K562 (cell line): Measurements from ENCODE around the gene ZNF429. TPM values are rescaled to one million over a fixed set of nuclear protein-coding genes. Genes with fewer than 3 reads are reported as not detected.

ENCODE experiments used
- GTF2A2 ChIP-seq: IDR thresholded peaks from 2 replicates; pipeline ENCODE4 v1.6.1; 2016; ENCODE audit warnings: mild to moderate bottlenecking, missing genetic modification characterization, missing compliant biosample characterization
- MAFF ChIP-seq: IDR thresholded peaks from 2 replicates; pipeline ENCODE4 v1.6.1; 2012; ENCODE audit warnings: low read length, improper control_type of control experiment
- SOX6 ChIP-seq: fragments of 450-650 bp; IDR thresholded peaks from 2 replicates; pipeline ENCODE4 v1.6.1; 2014; ENCODE audit warnings: mild to moderate bottlenecking
- TGIF2 ChIP-seq: sonication (generic); formaldehyde crosslinking; IDR thresholded peaks from 2 replicates; pipeline ENCODE4 v1.8.1; 2022; ENCODE audit warnings: mild to moderate bottlenecking, missing genetic modification reagents, moderate library complexity
- ZFX ChIP-seq: sonication (generic); formaldehyde crosslinking; IDR thresholded peaks from 2 replicates; pipeline ENCODE4 v1.8.0; 2022; ENCODE audit warnings: mild to moderate bottlenecking, missing genetic modification reagents, moderate library complexity
- ZKSCAN8 ChIP-seq: fragments of 200-800 bp; sonication (Bioruptor generic); IDR thresholded peaks from 2 replicates; pipeline ENCODE4 v1.6.1; 2016; ENCODE audit warnings: missing genetic modification characterization, missing compliant biosample characterization
- ZNF766 ChIP-seq: fragments of 200-800 bp; sonication (Bioruptor generic); conservative IDR thresholded peaks from 2 replicates; pipeline ENCODE4 v1.6.1; 2016; ENCODE audit warnings: missing genetic modification characterization, missing compliant biosample characterization
- ZNF778 ChIP-seq: fragments of 450-650 bp; formaldehyde crosslinking; IDR thresholded peaks from 2 replicates; pipeline ENCODE4 v1.4.0; 2020; ENCODE audit warnings: mild to moderate bottlenecking, moderate library complexity
- polyA plus RNA-seq, 8 experiments: library from polyadenylated mRNA; depleted of rRNA in 4 of 8; stranded (reverse) in 5 of 8; unstranded in 3 of 8; fragments of >200 nt; fragmentation: Nextera tagmentation in 2 of 8; fragmentation: Illumina TruSeq in 1 of 8; extraction: Ambion mirVana in 2 of 8; extraction: Trizol in 1 of 8; gene quantifications; 2 replicates each; pipeline versions ENCODE4 v1.2.1 to v1.2.3, GENCODE V29; 2011 to 2014; ENCODE audit warnings: inconsistent platforms in 1 of 8, missing spikeins in 1 of 8
- total RNA-seq, 7 experiments: library from RNA; depleted of rRNA in 6 of 7; stranded (reverse); fragments of >200 nt in 6 of 7; fragmentation: Illumina TruSeq in 2 of 7; extraction: Trizol in 2 of 7; gene quantifications; 2 replicates each; pipeline versions ENCODE4 v1.2.1 to v1.2.3, GENCODE V29; 2011 to 2021; ENCODE audit warnings: low replicate concordance in 1 of 7
- TF ChIP-seq, protein P1 (sequence below): fragments of 450-650 bp; IDR thresholded peaks from 2 replicates; pipeline ENCODE4 v1.6.1; 2017; ENCODE audit warnings: mild to moderate bottlenecking, moderate library complexity
- TF ChIP-seq, protein P2 (sequence below): fragments of 450-650 bp; IDR thresholded peaks from 2 replicates; pipeline ENCODE4 v1.6.1; 2016; ENCODE audit warnings: low read depth
- TF ChIP-seq, protein P3 (sequence below): fragments of 250-450 bp; sonication (Bioruptor Pico); IDR thresholded peaks from 2 replicates; pipeline ENCODE4 v1.5.0; 2021
- TF ChIP-seq, protein P4 (sequence below): fragments of 250-450 bp; sonication (Bioruptor Pico); IDR thresholded peaks from 2 replicates; pipeline ENCODE4 v1.4.0; 2020; ENCODE audit warnings: mild to moderate bottlenecking, moderate library complexity, borderline replicate concordance
- TF ChIP-seq, protein P5 (sequence below): fragments of 250-450 bp; sonication (Bioruptor Pico); IDR thresholded peaks from 2 replicates; pipeline ENCODE4 v1.8.0; 2021; ENCODE audit warnings: borderline replicate concordance, mild to moderate bottlenecking, moderate library complexity; ENCODE audit not compliant: poor library complexity, severe bottlenecking

ZNF429 gene
- total and polyA plus RNA-seq, 9 of the 15 experiments (the other 6 are each of a cell fraction or from before 2014, with no cell fraction given) = 11.4 to 24.5 (median 16.3) TPM

DNA sequence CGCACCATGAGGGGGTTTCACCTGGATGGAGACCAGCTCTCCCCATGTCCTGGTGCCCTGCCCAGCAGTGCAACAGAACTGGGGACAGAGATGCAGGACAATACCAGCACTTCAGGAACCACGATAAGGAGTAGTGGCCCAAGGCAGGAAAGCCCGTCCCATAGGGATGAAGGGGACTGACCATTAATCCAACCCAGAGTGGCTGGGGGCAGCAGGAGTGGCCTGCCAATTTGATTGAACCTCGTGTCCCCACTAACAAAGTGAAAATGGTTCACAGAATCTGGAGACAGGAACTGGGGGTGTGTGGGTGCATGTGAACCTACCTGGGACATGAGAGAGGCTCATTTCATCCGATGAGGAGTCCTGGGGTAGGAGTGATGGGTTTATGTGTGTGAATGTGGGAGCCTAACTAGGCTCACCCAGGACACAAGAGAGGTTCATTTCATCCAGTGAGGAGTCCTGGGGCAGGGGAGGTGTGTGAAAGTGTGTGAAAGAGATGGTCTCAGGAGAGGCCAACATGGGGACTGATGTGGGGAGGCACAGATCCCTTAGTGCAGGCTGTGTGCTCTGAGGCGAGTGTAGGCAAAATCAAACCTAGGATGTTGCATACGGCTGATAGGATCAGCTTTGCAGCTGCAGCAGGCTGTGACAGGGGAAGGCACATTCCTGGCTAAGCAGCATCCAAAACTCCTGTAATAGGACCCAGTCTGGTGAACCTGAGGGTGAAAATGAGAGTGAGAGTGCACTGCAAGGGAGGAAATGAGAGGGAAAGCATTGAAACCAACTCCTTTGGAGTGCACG lies 98.2 kb downstream of the ZNF429 start (continued):
- TF ChIP-seq, protein P1, sequence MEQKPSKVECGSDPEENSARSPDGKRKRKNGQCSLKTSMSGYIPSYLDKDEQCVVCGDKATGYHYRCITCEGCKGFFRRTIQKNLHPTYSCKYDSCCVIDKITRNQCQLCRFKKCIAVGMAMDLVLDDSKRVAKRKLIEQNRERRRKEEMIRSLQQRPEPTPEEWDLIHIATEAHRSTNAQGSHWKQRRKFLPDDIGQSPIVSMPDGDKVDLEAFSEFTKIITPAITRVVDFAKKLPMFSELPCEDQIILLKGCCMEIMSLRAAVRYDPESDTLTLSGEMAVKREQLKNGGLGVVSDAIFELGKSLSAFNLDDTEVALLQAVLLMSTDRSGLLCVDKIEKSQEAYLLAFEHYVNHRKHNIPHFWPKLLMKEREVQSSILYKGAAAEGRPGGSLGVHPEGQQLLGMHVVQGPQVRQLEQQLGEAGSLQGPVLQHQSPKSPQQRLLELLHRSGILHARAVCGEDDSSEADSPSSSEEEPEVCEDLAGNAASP = no peak
- TF ChIP-seq, protein P2, sequence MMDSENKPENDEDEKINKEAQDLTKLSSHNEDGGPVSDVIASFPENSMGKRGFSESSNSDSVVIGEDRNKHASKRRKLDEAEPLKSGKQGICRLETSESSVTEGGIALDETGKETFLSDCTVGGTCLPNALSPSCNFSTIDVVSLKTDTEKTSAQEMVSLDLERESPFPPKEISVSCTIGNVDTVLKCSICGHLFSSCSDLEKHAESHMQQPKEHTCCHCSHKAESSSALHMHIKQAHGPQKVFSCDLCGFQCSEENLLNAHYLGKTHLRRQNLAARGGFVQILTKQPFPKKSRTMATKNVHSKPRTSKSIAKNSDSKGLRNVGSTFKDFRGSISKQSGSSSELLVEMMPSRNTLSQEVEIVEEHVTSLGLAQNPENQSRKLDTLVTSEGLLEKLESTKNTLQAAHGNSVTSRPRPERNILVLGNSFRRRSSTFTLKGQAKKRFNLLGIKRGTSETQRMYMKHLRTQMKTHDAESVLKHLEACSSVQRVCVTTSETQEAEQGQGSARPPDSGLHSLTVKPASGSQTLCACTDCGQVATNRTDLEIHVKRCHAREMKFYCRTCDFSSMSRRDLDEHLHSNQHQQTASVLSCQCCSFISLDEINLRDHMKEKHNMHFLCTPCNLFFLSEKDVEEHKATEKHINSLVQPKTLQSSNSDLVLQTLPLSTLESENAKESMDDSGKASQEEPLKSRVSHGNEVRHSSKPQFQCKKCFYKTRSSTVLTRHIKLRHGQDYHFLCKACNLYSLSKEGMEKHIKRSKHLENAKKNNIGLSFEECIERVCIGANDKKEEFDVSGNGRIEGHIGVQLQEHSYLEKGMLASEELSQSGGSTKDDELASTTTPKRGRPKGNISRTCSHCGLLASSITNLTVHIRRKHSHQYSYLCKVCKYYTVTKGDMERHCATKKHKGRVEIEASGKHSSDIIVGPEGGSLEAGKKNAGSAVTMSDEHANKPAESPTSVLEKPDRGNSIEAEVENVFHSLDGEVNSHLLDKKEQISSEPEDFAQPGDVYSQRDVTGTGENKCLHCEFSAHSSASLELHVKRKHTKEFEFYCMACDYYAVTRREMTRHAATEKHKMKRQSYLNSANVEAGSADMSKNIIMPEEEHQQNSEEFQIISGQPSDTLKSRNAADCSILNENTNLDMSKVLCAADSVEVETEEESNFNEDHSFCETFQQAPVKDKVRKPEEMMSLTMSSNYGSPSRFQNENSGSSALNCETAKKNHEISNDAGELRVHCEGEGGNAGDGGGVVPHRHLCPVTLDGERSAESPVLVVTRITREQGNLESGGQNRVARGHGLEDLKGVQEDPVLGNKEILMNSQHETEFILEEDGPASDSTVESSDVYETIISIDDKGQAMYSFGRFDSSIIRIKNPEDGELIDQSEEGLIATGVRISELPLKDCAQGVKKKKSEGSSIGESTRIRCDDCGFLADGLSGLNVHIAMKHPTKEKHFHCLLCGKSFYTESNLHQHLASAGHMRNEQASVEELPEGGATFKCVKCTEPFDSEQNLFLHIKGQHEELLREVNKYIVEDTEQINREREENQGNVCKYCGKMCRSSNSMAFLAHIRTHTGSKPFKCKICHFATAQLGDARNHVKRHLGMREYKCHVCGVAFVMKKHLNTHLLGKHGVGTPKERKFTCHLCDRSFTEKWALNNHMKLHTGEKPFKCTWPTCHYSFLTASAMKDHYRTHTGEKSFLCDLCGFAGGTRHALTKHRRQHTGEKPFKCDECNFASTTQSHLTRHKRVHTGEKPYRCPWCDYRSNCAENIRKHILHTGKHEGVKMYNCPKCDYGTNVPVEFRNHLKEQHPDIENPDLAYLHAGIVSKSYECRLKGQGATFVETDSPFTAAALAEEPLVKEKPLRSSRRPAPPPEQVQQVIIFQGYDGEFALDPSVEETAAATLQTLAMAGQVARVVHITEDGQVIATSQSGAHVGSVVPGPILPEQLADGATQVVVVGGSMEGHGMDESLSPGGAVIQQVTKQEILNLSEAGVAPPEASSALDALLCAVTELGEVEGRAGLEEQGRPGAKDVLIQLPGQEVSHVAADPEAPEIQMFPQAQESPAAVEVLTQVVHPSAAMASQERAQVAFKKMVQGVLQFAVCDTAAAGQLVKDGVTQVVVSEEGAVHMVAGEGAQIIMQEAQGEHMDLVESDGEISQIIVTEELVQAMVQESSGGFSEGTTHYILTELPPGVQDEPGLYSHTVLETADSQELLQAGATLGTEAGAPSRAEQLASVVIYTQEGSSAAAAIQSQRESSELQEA = no peak
- TF ChIP-seq MAFF (no peak), SOX6 (peak; percentile 10), ZNF766 (CRISPR knock-in tag) (peak; percentile 22), TGIF2 (CRISPR knock-in tag) (no peak), ZNF778 (no peak), ZFX (CRISPR knock-in tag) (no peak), GTF2A2 (tag) (peak; percentile 51; the same call in 1 of the 2 replicates), ZKSCAN8 (CRISPR knock-in tag) (no peak)
- TF ChIP-seq, protein P3, sequence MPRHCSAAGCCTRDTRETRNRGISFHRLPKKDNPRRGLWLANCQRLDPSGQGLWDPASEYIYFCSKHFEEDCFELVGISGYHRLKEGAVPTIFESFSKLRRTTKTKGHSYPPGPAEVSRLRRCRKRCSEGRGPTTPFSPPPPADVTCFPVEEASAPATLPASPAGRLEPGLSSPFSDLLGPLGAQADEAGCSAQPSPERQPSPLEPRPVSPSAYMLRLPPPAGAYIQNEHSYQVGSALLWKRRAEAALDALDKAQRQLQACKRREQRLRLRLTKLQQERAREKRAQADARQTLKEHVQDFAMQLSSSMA (CRISPR knock-in tag) = peak; percentile 66; the same call in 1 of the 2 replicates
- TF ChIP-seq, protein P4, sequence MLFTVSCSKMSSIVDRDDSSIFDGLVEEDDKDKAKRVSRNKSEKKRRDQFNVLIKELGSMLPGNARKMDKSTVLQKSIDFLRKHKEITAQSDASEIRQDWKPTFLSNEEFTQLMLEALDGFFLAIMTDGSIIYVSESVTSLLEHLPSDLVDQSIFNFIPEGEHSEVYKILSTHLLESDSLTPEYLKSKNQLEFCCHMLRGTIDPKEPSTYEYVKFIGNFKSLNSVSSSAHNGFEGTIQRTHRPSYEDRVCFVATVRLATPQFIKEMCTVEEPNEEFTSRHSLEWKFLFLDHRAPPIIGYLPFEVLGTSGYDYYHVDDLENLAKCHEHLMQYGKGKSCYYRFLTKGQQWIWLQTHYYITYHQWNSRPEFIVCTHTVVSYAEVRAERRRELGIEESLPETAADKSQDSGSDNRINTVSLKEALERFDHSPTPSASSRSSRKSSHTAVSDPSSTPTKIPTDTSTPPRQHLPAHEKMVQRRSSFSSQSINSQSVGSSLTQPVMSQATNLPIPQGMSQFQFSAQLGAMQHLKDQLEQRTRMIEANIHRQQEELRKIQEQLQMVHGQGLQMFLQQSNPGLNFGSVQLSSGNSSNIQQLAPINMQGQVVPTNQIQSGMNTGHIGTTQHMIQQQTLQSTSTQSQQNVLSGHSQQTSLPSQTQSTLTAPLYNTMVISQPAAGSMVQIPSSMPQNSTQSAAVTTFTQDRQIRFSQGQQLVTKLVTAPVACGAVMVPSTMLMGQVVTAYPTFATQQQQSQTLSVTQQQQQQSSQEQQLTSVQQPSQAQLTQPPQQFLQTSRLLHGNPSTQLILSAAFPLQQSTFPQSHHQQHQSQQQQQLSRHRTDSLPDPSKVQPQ (CRISPR knock-in tag) = no peak
- TF ChIP-seq, protein P5, sequence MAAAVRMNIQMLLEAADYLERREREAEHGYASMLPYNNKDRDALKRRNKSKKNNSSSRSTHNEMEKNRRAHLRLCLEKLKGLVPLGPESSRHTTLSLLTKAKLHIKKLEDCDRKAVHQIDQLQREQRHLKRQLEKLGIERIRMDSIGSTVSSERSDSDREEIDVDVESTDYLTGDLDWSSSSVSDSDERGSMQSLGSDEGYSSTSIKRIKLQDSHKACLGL (CRISPR knock-in tag) = no peak
